Prostate gland (tissue), 2 donors: ENCODE data around the gene WEE2.

ENCODE experiments used
- CTCF ChIP-seq, 4 experiments: fragments of 200-600 bp in 2 of 4; fragments of 450-650 bp in 2 of 4; sonication (generic) in 2 of 4; IDR thresholded peaks; 1 replicate in 3 of 4; 2 replicates in 1 of 4; pipeline ENCODE4 v1.5.1; 2016 to 2019; ENCODE audit warnings: antibody characterized with exemption in 4 of 4, mild to moderate bottlenecking in 2 of 4, moderate library complexity in 2 of 4
- POLR2A ChIP-seq: fragments of 450-650 bp; IDR thresholded peaks from one replicate; pipeline ENCODE4 v1.6.1; 2016; ENCODE audit warnings: antibody characterized with exemption, mild to moderate bottlenecking
- POLR2AphosphoS5 ChIP-seq: sonication (generic); formaldehyde crosslinking; IDR thresholded peaks from one replicate; pipeline ENCODE4 v1.6.1; 2017; ENCODE audit warnings: antibody characterized with exemption

DNA sequence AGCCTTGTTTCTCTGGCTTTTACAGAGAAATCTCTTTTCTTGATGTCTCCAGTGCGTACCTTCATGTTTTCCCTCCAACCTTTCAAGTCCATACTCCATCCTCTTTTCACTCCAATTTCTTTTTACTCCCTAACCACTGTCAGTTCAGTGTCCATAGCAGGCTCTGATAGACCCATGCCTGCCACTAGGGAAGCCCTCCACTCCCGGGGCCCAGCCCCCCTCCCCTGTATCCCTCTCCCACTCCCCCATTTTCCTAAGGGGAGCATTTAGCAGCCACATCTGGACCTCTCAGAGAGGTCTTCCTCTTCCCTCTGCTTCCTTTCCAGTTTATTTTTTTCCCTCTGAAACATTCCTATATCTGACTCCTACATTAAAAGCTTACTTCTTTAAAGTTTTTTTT, 39.3 kb upstream of the WEE2 start:
- no peak for TF ChIP-seq CTCF (IDR thresholded peaks at IDR 0.05)
- TF ChIP-seq POLR2A = no peak
- TF ChIP-seq POLR2AphosphoS5 = no peak
